ENCODE data around the gene DOCK4.

DOCK4 gene

DNA sequence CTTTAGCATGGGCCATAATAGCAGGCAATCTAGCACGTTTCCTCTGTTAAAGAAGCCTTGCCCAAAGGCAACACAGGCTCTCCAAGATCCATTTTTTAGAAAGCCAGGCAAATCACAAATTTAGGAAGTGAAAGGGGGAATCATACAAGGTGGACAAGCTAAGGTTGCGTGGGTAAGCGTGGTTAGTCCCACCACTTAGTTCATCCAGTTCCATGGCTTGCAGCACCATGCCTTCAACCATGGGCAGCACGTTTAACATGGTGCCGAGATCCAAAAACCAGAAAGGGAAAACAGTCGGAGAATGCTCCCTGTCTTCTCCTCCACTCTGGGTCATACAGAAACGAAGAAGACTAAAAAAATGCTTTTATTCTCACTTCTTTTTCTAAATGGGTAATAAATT lies 409.5 kb downstream of the DOCK4 start:
- DNase-seq (ENCODE audit: low spot score), result no peak

DNA sequence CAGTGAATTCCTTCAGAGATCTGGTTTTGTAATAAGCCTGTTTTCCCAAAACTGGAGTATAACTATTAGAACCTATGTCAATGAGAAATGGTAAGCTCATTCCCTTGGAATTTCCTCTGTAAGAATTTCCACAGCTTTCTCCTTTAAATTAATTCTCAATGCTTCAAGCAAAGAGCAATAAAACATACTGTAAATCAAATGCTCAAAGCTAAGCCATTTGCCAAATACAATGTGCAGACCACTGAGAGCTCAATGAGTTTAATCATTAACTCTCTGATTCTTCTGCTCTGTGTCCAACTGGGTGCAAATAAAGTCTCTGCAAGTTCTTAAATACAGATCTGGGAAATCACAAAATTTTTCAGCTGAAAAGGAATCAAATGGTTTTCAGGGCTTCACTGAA lies 416.3 kb downstream of the DOCK4 start:
- no peak for DNase-seq (ENCODE audit: low spot score)

DNA sequence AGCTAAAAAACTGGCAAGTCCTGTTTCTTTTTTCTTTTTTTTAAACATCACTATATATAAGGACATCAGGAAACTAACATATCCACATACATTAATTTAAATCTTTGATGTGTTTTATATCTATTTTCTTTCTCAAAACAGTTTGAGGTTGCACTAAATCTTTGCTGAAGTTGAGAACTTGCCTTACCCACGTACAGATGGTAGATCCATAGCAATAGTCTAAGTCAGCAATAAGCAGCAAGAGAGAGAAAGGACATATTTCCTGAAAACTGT lies 417.2 kb downstream of the DOCK4 start:
- no peak for DNase-seq (ENCODE audit: low spot score)

GRCh38 chr7:111788286-111789047 lies 417.7 kb downstream of the DOCK4 start:
- DNase-seq (ENCODE audit: low spot score), result peak; percentile 61

GRCh38 chr7:111787741-111788140 lies 418.5 kb downstream of the DOCK4 start:
- no peak for DNase-seq (ENCODE audit: low spot score)

DNA sequence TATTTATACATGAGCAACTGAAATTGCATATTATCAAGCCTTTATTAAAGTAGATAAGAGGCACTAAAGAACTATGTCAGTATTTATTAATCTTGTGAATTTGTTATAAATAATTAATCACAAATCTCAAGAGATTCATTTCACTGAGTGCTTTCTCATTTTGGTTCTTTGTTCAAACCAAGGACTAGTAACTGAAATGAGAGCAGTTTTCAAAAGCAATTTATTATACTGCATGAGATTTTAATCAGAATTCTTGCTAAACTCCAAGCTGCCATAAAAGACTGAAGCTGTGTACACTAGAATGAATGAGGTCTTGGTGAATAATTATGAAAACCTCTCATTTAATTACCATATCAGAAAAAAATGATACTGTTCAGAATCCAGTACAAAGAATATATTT lies 419.1 kb downstream of the DOCK4 start:
- no peak for DNase-seq (ENCODE audit: low spot score)

DNA sequence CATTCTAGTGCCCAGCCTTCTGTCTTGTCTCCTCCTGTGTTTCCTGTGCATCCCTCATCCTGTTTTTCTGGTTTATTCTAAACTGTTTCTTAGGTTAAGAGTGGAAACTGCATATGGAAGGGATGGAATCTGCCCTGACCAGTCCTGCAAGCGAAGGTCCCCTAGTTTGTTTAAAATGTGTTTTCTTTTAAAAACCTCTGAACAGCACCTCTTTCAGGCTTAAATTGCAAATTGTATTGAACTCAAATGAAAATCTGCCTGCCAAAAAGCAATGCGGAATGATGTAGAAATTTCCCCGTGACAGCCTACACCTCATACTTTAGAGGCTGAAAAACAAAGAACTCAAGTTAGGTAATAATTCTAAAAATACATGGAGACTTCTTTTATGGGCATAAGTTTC lies 421.1 kb downstream of the DOCK4 start:
- DNase-seq (ENCODE audit: low spot score), result no peak

DNA sequence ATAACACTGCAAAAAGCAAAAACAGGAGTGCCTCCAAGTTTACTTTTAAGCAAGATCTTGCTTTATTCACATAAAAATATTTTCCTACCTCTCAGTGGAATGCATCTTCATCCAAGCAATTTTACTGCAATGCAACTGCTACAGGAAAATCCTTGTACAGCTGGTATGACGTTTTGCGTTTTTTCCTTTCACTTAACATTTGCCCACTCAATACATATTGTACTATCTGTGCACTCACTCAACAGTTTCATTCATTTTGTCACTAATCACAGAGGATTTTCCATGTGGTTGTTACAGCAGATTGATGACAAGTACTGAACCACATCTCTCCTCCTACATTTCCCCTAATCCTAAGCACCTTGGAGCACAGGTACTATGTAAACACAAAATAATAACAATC lies 421.9 kb downstream of the DOCK4 start:
- DNase-seq (ENCODE audit: low spot score), result no peak

DNA sequence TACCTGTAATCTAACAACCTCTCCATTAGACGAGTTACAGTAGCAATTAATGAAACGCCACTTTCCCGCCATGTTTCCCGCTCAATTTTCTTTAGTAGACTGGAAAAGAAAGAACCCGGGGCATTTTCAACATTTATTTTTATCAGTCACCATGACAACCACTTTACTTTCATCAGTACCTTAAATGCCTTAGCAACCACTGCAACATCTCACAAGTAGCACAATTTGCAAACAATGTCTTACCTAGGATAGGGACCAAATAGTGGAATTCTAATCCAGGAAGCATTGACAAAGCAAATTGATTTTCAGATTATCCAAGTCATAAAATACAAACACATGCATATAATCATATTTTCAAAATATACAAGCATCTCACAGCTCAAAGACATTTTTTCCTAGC lies 422.3 kb downstream of the DOCK4 start:
- DNase-seq (ENCODE audit: low spot score), result no peak

- DNase-seq (ENCODE audit: low spot score), result no peak
These were observed 425.7 kb downstream of the DOCK4 start for GRCh38 chr7:111780527-111780926.

- DNase-seq (ENCODE audit: low spot score), result no peak
These were observed 431.0 kb downstream of the DOCK4 start for GRCh38 chr7:111775206-111775605.

- DNase-seq (ENCODE audit: low spot score), result no peak
These were observed 433.5 kb downstream of the DOCK4 start for GRCh38 chr7:111772716-111773115.

DNA sequence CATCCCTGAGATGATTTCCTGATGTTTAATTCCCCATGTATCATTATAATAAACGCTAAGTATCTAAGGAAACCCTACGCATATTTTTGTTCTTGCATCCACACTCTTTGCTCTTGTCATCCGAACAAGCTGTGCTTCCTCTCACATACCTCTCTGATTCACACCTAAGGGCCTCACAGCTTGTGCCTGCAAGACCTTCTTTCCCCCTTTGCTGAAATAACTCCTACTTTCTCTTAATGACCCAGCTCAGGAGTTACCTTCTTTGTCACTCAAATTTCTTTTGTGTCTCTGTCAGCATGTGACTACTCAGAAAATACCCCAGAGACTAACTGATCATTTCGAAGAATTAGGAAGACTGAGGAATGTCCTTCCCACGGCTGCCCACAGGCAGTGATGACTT lies 434.6 kb downstream of the DOCK4 start:
- no peak for DNase-seq (ENCODE audit: low spot score)

- no peak for DNase-seq (ENCODE audit: low spot score)
These were observed 436.1 kb downstream of the DOCK4 start for GRCh38 chr7:111770116-111770515.

DNA sequence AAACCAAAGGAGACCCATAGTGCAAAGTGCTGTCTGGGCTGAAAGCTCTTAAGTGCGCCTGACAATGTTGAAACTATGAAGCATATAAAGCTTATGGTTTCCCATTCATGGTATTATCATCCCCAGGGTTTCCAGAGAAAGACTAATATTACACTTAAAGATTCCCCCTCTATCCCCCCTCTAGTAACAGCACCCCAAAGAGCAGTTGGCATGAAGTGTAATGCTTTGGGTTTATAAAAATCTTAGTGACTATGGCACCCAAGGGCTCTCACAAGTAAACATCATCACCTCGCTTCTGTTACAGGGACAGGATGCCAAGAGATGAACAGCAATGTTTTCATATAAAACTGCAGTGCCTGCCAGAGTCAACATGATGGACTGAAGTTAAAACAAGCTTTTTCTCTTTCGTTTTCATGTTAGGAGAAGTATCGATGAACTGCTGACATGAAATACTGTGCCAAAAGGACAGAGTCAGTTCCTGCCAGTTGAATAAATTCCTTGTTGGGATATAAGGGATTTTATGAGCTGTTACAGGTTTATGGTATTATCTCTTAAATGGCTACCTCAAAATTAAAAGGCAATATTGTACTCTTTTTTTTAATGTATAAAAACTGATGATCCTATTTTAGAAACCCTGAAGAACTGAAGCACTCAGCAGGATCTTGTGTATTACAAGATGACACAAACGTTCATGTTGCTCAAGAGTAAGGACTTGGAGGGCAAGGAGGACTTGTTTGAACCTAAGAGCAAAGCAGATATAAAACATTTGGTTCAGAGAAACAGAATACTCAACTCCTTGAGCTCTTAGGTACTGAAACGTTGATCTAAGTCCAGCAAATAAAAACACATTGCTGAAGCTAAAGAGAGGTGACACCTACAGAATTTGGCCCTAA lies 440.2 kb downstream of the DOCK4 start:
- no peak for DNase-seq (ENCODE audit: low spot score)

DNA sequence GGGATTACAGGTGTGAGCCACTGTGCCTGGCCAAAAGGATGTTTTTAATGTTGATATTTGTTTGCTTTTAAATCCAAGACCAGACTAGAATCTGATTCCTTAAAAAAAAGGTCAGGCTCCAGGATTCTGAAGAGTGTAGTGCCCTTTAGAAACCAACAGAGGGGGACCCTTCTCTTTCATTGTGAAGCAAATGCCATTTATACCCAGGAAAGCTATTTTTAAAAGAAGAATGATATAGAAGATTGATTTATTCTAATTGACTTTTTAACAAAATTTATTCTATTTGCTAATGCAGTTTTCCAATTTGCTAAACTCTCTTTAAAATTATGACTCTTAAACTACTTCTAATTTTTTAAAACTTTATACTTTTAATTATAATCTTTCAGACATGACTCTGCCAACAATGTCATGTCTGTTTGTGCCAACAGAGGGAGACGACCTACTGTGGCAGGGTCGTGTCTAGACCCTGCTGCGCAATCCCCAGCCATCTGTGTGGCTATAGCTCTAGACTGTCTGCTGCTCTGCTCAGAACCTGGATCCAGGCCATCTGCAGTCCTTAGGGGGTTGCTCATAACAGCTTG lies 442.9 kb downstream of the DOCK4 start:
- peak; percentile 78 for DNase-seq (ENCODE audit: low spot score)

GRCh38 chr7:111762799-111763198 lies 443.4 kb downstream of the DOCK4 start:
- no peak for DNase-seq (ENCODE audit: low spot score)

- DNase-seq (ENCODE audit: low spot score), result no peak
These were observed 444.0 kb downstream of the DOCK4 start for GRCh38 chr7:111762211-111762610.

- DNase-seq (ENCODE audit: low spot score), result no peak
These were observed 446.2 kb downstream of the DOCK4 start for GRCh38 chr7:111760043-111760442.

DNA sequence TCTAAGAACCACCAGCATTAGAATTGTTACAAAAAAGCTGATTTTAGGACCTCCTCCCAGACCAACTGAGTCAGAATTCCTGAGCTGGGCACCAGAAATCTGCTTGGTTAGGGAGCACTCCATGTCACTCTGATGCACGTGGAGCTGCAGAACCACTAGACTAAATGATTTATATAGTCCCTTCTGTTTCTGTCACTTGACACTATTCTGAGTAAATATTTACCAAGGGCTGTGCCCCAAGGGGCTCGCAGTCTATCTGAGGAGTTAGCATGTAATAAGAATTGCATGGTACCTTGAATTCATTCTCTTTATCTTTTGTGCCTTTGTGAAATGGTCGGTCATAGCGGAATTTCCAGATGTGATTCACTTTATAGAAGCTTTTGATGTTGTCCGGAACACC lies 447.9 kb downstream of the DOCK4 start:
- DNase-seq (ENCODE audit: low spot score), result no peak

GRCh38 chr7:111756687-111757178 lies 449.5 kb downstream of the DOCK4 start:
- DNase-seq (ENCODE audit: low spot score), result no peak

GRCh38 chr7:111755383-111755782 lies 450.8 kb downstream of the DOCK4 start:
- no peak for DNase-seq (ENCODE audit: low spot score)

DNA sequence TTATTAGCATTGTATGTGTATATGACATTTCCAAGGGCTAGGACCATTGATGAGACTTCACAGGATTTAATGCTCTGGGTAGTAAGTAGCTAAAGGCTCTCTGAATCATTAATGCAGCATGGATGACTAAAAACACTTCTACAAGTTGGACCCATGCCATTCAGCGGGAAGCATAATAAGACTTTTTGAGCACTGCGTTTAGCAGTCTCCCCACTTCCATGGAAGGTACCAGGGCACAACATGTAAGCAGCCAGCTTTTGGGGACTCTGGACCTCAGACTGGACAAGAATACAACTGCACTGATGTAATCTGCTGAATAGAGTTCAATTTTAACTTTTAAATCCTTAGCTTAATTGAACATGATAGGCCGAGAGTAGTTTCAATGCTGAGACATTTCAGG lies 452.2 kb downstream of the DOCK4 start:
- no peak for DNase-seq (ENCODE audit: low spot score)
